ENCODE data around the gene ZNF84. TPM values are rescaled to one million over a fixed set of nuclear protein-coding genes. Genes with fewer than 3 reads are reported as not detected.
A peak's percentile ranks its signal among the peaks of the same experiment; 100 is the strongest.

ZNF84 gene
- total RNA-seq, 4 donors from 2014 or later: 19.5 to 21.2 (median 20.7) TPM

DNA sequence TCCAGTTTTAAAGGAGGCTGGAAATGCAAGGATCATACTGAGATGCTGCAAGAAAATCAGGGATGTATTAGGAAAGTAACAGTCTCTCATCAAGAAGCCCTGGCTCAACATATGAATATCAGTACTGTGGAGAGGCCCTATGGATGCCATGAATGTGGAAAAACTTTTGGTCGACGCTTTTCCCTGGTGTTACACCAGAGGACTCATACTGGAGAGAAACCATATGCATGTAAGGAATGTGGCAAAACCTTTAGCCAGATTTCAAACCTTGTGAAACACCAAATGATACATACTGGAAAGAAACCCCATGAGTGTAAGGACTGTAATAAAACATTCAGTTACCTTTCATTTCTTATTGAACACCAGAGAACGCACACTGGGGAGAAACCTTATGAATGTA is 68.3 kb downstream of the ZNF84 start:
- TF ChIP-seq POLR2AphosphoS5 (IDR thresholded peaks at IDR 0.05) (no peak), POLR2A (IDR thresholded peaks at IDR 0.05; ENCODE audit: low read depth) (no peak), EP300 (IDR thresholded peaks at IDR 0.05) (no peak)
- TF ChIP-seq, protein P1, sequence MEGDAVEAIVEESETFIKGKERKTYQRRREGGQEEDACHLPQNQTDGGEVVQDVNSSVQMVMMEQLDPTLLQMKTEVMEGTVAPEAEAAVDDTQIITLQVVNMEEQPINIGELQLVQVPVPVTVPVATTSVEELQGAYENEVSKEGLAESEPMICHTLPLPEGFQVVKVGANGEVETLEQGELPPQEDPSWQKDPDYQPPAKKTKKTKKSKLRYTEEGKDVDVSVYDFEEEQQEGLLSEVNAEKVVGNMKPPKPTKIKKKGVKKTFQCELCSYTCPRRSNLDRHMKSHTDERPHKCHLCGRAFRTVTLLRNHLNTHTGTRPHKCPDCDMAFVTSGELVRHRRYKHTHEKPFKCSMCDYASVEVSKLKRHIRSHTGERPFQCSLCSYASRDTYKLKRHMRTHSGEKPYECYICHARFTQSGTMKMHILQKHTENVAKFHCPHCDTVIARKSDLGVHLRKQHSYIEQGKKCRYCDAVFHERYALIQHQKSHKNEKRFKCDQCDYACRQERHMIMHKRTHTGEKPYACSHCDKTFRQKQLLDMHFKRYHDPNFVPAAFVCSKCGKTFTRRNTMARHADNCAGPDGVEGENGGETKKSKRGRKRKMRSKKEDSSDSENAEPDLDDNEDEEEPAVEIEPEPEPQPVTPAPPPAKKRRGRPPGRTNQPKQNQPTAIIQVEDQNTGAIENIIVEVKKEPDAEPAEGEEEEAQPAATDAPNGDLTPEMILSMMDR (IDR thresholded peaks at IDR 0.05): no peak
- Histone ChIP-seq H3K27me3 (no peaks in the 10 kb centered on the region), H3K4me1 (no peaks in the 10 kb centered on the region), H3K36me3 (peaks cover 56 to 100% (median 77%) of the 10 kb centered on the region in 4 donors), H3K9me3 (peaks cover 56 to 100% (median 100%) of the 10 kb centered on the region in 4 donors), H3K4me3 (peak overlapping the region in 1 of 4 donors; percentile 4), H3K27ac (replicated peaks in 1 of 4) (no peak overlapping the region)
- intact Hi-C loops (cut with DNase I): no loop called here
- no peak for DNase-seq (ENCODE audit: extremely low spot score)
- WGBS: 96% methylated on average over 3 of the region's 3 CpGs

DNA sequence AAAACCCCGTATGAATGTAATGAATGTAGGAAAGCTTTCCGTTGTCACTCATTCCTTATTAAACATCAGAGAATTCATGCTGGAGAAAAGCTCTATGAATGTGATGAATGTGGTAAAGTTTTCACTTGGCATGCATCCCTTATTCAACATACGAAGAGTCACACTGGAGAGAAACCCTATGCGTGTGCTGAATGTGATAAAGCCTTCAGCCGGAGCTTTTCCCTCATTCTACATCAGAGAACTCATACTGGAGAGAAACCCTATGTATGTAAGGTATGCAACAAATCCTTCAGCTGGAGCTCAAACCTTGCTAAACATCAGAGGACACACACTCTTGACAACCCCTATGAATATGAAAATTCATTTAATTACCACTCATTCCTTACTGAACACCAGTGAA is 68.9 kb downstream of the ZNF84 start:
- 94% methylated on average over 5 of the region's 5 CpGs for WGBS

DNA sequence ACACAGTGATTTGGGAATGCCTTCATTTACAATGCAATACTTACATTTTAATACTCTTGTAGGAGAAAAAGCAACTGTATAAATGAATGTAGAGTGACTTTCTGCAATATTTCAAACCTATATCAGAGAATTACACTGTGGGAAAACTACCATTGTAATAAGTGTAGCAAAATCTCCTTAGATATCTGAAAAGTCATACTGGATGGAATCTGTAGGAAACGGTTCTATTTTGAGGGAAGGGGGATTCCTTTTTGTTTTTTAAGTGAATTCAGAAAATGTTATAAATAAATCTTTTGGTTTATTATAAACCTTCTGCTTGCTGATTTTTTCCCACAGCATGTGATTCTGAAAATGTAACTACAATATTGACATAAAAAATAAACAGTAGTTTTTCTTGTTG is 69.8 kb downstream of the ZNF84 start:
- no peak for DNase-seq (ENCODE audit: extremely low spot score)
- 100% methylated on average over 1 of the region's 1 CpG for WGBS
- TF ChIP-seq POLR2A (IDR thresholded peaks at IDR 0.05; ENCODE audit: low read depth): no peak
- Histone ChIP-seq H3K27me3 (no peaks in the 10 kb centered on the region), H3K4me1 (no peaks in the 10 kb centered on the region), H3K27ac (replicated peaks in 1 of 4) (no peak overlapping the region), H3K36me3 (peaks cover 43 to 85% (median 62%) of the 10 kb centered on the region in 4 donors), H3K4me3 (peak overlapping the region in 1 of 4 donors; percentile 8), H3K9me3 (peaks cover 59 to 100% (median 100%) of the 10 kb centered on the region in 4 donors)
- intact Hi-C loops (cut with DNase I): no loop called here

More for the DNA sequence above, 68.9 kb downstream of the ZNF84 start:
- Histone ChIP-seq H3K4me3 (peak overlapping the region in 1 of 4 donors; percentile 4), H3K27me3 (no peaks in the 10 kb centered on the region), H3K27ac (replicated peaks in 1 of 4) (no peak overlapping the region), H3K36me3 (peaks cover 50 to 94% (median 71%) of the 10 kb centered on the region in 4 donors), H3K9me3 (peaks cover 60 to 100% (median 100%) of the 10 kb centered on the region in 4 donors), H3K4me1 (no peaks in the 10 kb centered on the region)
- TF ChIP-seq, protein P1 (IDR thresholded peaks at IDR 0.05): no peak
- TF ChIP-seq POLR2A (IDR thresholded peaks at IDR 0.05; ENCODE audit: low read depth) (no peak), POLR2AphosphoS5 (IDR thresholded peaks at IDR 0.05) (no peak), EP300 (IDR thresholded peaks at IDR 0.05) (no peak)
- DNase-seq (ENCODE audit: extremely low spot score): no peak
- intact Hi-C loops (cut with DNase I): no loop called here

DNA sequence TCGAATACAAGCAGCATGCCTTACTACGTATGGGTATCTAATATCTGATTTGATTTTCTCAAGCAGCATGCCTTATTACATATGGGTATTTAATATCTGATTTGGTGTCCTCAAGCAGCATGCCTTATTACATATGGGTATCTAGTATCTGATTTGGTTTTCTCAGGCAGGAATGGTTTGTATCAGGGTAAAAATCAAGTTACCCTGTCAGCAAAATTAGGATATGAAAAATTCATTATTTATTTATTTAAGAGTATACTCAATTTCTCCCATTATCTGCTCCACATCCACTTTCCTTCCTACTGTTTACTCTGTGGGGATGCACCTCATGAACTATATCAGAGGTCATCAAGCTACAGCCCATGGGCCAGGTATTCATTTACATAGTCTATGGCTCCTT is 70.8 kb downstream of the ZNF84 start:
- WGBS: 96% methylated on average over 2 of the region's 2 CpGs
- intact Hi-C loops (cut with DNase I): no loop called here
- no peaks in the 10 kb centered on the region for H3K27me3 ChIP-seq
- no peaks in the 10 kb centered on the region for H3K4me1 ChIP-seq
- no peak overlapping the region for H3K27ac ChIP-seq (replicated peaks in 1 of 4)
- H3K4me3 ChIP-seq: no peak overlapping the region
- TF ChIP-seq POLR2A (IDR thresholded peaks at IDR 0.05; ENCODE audit: low read depth) (no peak), POLR2AphosphoS5 (IDR thresholded peaks at IDR 0.05) (no peak), EP300 (IDR thresholded peaks at IDR 0.05) (no peak)
- TF ChIP-seq, protein P1 (IDR thresholded peaks at IDR 0.05): no peak
- peaks cover 33 to 75% (median 53%) of the 10 kb centered on the region in 4 donors for H3K36me3 ChIP-seq
- DNase-seq (ENCODE audit: extremely low spot score): no peak
- H3K9me3 ChIP-seq: peaks cover 52 to 100% (median 99%) of the 10 kb centered on the region in 4 donors

Small RNA genes lying within 50 kb of the gene (small RNA-seq; reads per million reads assigned to genes)
- 0 reads per million in 3 donors for gene RNU4ATAC12P

Other genes starting within 250 kb of the ZNF84 start
- gene GOLGA3, start 208.6 kb upstream of the ZNF84 start, total RNA-seq: 100 to 1,000 TPM in 2 of 4 donors, 10 to 100 TPM in 2; 72.3 to 123 (median 93.4) TPM
- gene CHFR, start 149.9 kb upstream of the ZNF84 start, total RNA-seq: 10 to 100 TPM; 35.7 to 41.7 (median 40.0) TPM
- 1 to 10 TPM; 5.5 to 9.0 (median 6.1) TPM for gene ZNF605, start 81.2 kb upstream of the ZNF84 start, total RNA-seq
- 10 to 100 TPM in 2 of 4 donors, 1 to 10 TPM in 2; 9.6 to 15.8 (median 10.9) TPM for gene ZNF26, start 51.1 kb upstream of the ZNF84 start, total RNA-seq
- 10 to 100 TPM; 12.0 to 13.8 (median 13.1) TPM for gene ZNF140, start 43.4 kb downstream of the ZNF84 start, total RNA-seq
- 1 to 10 TPM; 1.8 to 4.6 (median 2.6) TPM for gene ZNF891, start 92.8 kb downstream of the ZNF84 start, total RNA-seq
- 10 to 100 TPM in 2 of 4 donors, 1 to 10 TPM in 2; 3.4 to 15.4 (median 9.7) TPM for gene ZNF10, start 93.1 kb downstream of the ZNF84 start, total RNA-seq
- 10 to 100 TPM; 14.1 to 37.2 (median 26.8) TPM for gene ZNF268, start 144.0 kb downstream of the ZNF84 start, total RNA-seq
- gene ANHX, start 198.4 kb downstream of the ZNF84 start, total RNA-seq: not detected